ENCODE measurements around the gene TENM4.

Gene TENM4

GRCh38 chr11:78878631-78879030 lies 562.2 kb downstream of the TENM4 start:
- CTCF ChIA-PET: no interaction called here
- no peak overlapping the region for H3K4me3 ChIP-seq (ENCODE audit: low read depth, low read length)
- DNase-seq (ENCODE audit: low read depth, low spot score): no peak
- POLR2A ChIA-PET: no interaction called here
- TF ChIP-seq CTCF (IDR thresholded peaks at IDR 0.05; ENCODE audit: insufficient read depth, low read length, missing control alignments): no peak

DNA sequence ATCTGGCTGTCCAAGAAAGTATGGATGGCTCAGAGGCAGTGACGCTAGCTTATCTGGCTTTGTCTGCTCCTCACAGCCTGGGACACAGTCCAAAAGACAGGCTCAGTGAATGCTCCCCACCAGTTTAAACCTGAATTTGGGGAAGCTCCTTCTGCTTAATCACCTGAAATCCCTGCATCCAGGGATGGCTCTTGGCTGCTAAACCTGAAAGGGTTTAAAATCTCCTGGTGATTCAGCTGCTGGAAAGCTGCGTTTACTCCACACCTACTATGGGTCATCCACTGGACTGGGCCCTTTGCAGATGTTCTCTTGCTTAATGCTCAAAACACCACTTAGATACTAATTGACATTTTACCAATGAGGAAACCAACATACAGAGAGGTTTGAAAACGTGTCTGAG lies 564.2 kb downstream of the TENM4 start:
- no peak for DNase-seq (ENCODE audit: low read depth, low spot score)
- POLR2A ChIA-PET: no interaction called here
- CTCF ChIA-PET: interaction anchor here (1.1 to 1.6 kb wide), 3 partner anchors 13 to 231 kb away, joined by 3 read pairs; no protein-coding TSS in a partner anchor
- TF ChIP-seq CTCF (IDR thresholded peaks at IDR 0.05; ENCODE audit: insufficient read depth, low read length, missing control alignments): no peak
- H3K4me3 ChIP-seq (ENCODE audit: low read depth, low read length): no peak overlapping the region

DNA sequence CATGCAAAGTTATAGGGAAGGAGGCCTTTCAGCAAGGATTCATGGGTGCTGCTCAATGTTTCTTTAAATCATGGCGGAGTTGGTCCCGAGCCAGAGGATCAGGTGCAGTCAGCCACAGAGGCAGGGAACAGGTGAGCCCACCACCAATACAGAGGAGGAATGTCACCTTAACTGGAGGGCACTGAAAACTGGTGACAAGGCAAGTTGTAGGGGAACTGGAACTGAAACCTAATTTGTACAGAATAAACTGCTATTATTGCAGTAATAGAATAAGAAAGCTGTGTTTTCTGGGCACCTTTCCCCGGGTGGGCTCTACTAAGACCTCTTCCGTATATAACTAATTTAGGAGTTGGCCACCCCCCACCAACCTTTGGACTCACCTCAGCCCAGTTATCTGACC lies 570.2 kb downstream of the TENM4 start:
- H3K4me3 ChIP-seq (ENCODE audit: low read depth, low read length): no peak overlapping the region
- CTCF ChIA-PET: interaction anchor here (0.6 kb wide), 1 partner anchor 72 kb away, joined by 3 read pairs; no protein-coding TSS in a partner anchor
- no peak for TF ChIP-seq CTCF (IDR thresholded peaks at IDR 0.05; ENCODE audit: insufficient read depth, low read length, missing control alignments)
- DNase-seq (ENCODE audit: low read depth, low spot score): no peak
- POLR2A ChIA-PET: no interaction called here

DNA sequence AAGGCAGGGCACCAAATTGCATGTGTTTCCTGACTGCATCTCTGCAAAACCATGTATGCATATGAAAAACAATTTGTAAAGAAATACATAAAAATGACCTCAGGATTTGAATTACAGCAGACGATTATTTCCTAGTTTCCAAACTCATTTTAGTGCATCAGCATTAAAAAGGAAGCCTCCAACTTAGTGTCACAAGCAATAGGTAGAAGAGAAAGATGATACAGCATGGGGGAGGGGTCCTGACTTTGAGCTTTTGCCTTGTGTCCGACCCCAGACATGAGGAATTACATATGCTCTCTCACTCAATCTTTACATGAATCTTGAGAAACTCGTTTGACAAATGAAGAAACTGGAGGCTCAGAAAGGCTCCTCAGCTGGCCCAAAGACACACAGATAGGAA lies 571.5 kb downstream of the TENM4 start:
- no peak for TF ChIP-seq CTCF (IDR thresholded peaks at IDR 0.05; ENCODE audit: insufficient read depth, low read length, missing control alignments)
- no peak for DNase-seq (ENCODE audit: low read depth, low spot score)
- POLR2A ChIA-PET: no interaction called here
- no peak overlapping the region for H3K4me3 ChIP-seq (ENCODE audit: low read depth, low read length)
- CTCF ChIA-PET: interaction anchor here (1.4 kb wide), 1 partner anchor 12 kb away, joined by 4 read pairs; no protein-coding TSS in a partner anchor

- POLR2A ChIA-PET: interaction anchor here (0.6 kb wide), 1 partner anchor 14 kb away, joined by 4 read pairs; no protein-coding TSS in a partner anchor
- H3K4me3 ChIP-seq (ENCODE audit: low read depth, low read length): no peak overlapping the region
- CTCF ChIA-PET: interaction anchor here (1.4 kb wide), 1 partner anchor 221 kb away, joined by 3 read pairs; no protein-coding TSS in a partner anchor
- no peak for TF ChIP-seq CTCF (IDR thresholded peaks at IDR 0.05; ENCODE audit: insufficient read depth, low read length, missing control alignments)
- no peak for DNase-seq (ENCODE audit: low read depth, low spot score)
Observed at GRCh38 chr11:78868563-78868962, 572.3 kb downstream of the TENM4 start.

DNA sequence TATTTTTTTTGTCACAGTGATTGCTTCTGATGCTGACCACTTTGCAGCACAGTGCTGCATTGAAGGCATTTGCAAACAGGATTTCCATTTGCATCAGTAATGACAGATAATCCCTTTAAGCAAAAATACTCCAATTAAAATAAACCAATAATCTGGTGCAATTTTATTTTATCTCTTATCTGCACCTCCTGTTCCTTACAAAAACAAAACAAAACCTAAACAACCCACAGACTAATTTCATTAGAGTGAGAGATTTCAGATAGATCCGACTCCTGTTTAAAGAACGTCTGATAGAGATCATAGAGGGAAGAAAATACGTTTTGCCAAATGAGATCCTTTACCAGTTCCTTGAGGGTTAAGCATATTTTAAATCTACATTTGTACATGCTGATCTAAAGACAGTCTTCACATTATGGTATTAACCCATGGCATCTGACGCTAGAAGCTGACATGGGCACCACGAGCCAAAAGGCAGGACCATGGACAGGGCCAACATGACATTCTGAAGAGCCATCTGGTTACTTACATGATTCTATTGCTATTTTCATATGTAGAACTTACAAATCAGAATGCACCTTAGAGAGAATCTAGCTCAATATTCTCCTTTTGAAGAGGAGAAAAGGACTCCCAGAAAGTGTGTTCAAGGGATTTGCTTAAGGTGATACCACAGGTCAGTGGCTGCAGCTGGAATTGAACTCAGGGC lies 580.0 kb downstream of the TENM4 start:
- no peak overlapping the region for H3K4me3 ChIP-seq (ENCODE audit: low read depth, low read length)
- ChIA-PET CTCF (interaction anchor here (0.8 kb wide), 1 partner anchor 23 kb away, joined by 3 read pairs; no protein-coding TSS in a partner anchor), POLR2A (interaction anchor here (0.6 kb wide), 1 partner anchor 23 kb away, joined by 3 read pairs; no protein-coding TSS in a partner anchor)
- no peak for DNase-seq (ENCODE audit: low read depth, low spot score)
- TF ChIP-seq CTCF (IDR thresholded peaks at IDR 0.05; ENCODE audit: insufficient read depth, low read length, missing control alignments): no peak
